ENCODE results near the gene CD300H.

CD300H gene

DNA sequence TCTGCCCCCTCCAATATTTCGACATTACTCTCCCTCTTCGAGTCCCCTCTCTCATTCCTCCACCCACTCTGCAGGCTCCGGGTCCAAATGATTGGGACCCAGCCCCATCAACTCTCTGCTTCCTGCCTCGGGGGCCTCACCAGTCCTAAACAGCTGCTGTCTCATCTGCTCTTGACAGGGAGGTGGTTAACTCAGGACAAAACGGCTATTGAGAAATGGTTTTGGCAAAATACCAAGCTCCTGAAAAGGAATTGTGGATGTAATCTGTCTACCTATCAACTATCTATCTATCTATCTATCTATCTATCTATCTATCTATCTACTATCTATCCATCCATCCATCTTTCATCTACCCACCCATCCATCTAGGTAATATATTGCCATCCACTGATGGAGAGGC is 2.2 kb downstream of the CD300H start:
- Histone ChIP-seq H3K9me2 (ENCODE audit: low read depth, low read length) (no peaks in the 10 kb centered on the region), H3K36me3 (ENCODE audit: insufficient read depth, low read length) (no peaks in the 10 kb centered on the region), H3K4me3 (ENCODE audit: low read depth, low read length, poor library complexity, severe bottlenecking) (no peak overlapping the region), H3K4me2 (ENCODE audit: low read length) (no peak overlapping the region), H3K27ac (ENCODE audit: low read depth, low read length, poor library complexity, severe bottlenecking) (no peak overlapping the region), H2AFZ (ENCODE audit: low read length) (no peak overlapping the region), H3K9me3 (ENCODE audit: low read length) (no peaks in the 10 kb centered on the region), H3F3A (ENCODE audit: insufficient read depth, low read length) (no peaks in the 10 kb centered on the region), H4K20me1 (ENCODE audit: insufficient read depth, low read length) (no peaks in the 10 kb centered on the region), H3K27me3 (ENCODE audit: insufficient read depth, low read length) (no peaks in the 10 kb centered on the region), H3K79me2 (ENCODE audit: insufficient read depth, low read length) (no peaks in the 10 kb centered on the region), H3K9ac (ENCODE audit: low read length) (no peak overlapping the region), H3K4me1 (ENCODE audit: insufficient read depth, low read length, severe bottlenecking) (no peaks in the 10 kb centered on the region)
- TF ChIP-seq, protein P1, sequence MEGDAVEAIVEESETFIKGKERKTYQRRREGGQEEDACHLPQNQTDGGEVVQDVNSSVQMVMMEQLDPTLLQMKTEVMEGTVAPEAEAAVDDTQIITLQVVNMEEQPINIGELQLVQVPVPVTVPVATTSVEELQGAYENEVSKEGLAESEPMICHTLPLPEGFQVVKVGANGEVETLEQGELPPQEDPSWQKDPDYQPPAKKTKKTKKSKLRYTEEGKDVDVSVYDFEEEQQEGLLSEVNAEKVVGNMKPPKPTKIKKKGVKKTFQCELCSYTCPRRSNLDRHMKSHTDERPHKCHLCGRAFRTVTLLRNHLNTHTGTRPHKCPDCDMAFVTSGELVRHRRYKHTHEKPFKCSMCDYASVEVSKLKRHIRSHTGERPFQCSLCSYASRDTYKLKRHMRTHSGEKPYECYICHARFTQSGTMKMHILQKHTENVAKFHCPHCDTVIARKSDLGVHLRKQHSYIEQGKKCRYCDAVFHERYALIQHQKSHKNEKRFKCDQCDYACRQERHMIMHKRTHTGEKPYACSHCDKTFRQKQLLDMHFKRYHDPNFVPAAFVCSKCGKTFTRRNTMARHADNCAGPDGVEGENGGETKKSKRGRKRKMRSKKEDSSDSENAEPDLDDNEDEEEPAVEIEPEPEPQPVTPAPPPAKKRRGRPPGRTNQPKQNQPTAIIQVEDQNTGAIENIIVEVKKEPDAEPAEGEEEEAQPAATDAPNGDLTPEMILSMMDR (IDR thresholded peaks at IDR 0.05; ENCODE audit: low read length) = no peak
- TF ChIP-seq EZH2 (IDR thresholded peaks at IDR 0.05; ENCODE audit: borderline replicate concordance, low read length) = no peak

DNA sequence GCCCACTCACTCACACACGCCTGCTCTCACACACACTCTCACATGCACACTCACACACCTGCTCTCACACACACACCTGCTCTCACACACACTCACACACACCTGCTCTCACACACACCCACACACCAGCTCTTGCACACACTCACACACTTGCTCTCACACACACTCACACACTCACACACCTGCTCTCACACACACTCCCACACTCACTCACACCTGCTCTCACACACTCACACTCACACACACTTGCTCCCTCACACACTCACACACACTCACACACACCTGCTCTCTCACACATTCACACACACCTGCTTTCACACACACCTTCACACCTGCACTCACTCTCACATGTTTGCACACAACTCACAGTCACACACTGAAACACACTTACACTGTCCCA is 4.0 kb downstream of the CD300H start:
- no peak overlapping the region for H3K4me2 ChIP-seq (ENCODE audit: low read length)
- no peaks in the 10 kb centered on the region for H3K79me2 ChIP-seq (ENCODE audit: insufficient read depth, low read length)
- no peaks in the 10 kb centered on the region for H3K9me2 ChIP-seq (ENCODE audit: low read depth, low read length)

DNA sequence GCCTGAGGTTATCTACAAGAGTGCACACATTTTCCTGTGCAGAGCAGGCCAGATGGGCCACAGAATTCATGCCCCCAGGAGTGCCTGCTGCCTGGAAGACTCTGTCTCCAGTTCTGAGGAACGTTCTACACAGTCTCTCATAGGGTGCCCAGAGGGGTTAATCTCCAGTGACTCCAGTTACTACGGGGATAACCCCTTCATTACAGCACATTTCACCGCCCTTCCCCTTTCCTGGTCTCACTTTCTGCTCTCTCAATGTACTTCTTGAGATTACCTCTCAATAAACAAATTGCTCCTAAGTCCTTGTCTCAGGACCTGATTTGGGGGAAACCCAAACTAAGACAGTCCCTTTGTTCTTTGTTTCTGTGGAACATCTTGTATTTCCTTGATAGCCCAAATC is 5.7 kb downstream of the CD300H start:
- no peaks in the 10 kb centered on the region for H3F3A ChIP-seq (ENCODE audit: insufficient read depth, low read length)
- H3K4me1 ChIP-seq (ENCODE audit: insufficient read depth, low read length, severe bottlenecking) = no peaks in the 10 kb centered on the region
- H2AFZ ChIP-seq (ENCODE audit: low read length) = no peak overlapping the region
- no peaks in the 10 kb centered on the region for H3K79me2 ChIP-seq (ENCODE audit: insufficient read depth, low read length)
- no peaks in the 10 kb centered on the region for H3K9me3 ChIP-seq (ENCODE audit: low read length)
- no peaks in the 10 kb centered on the region for H3K9me2 ChIP-seq (ENCODE audit: low read depth, low read length)
- TF ChIP-seq, protein P1 (IDR thresholded peaks at IDR 0.05; ENCODE audit: low read length) = no peak
- no peak for TF ChIP-seq EZH2 (IDR thresholded peaks at IDR 0.05; ENCODE audit: borderline replicate concordance, low read length)
- H3K27ac ChIP-seq (ENCODE audit: low read depth, low read length, poor library complexity, severe bottlenecking) = no peak overlapping the region
- H4K20me1 ChIP-seq (ENCODE audit: insufficient read depth, low read length) = no peaks in the 10 kb centered on the region
- H3K4me3 ChIP-seq (ENCODE audit: low read depth, low read length, poor library complexity, severe bottlenecking) = no peak overlapping the region
- H3K36me3 ChIP-seq (ENCODE audit: insufficient read depth, low read length) = no peaks in the 10 kb centered on the region
- no peak overlapping the region for H3K9ac ChIP-seq (ENCODE audit: low read length)
- no peak overlapping the region for H3K4me2 ChIP-seq (ENCODE audit: low read length)
- 0 out of 2 replicates have a peak, but pooled peaks cover 4% of the 10 kb centered on the region for H3K27me3 ChIP-seq (ENCODE audit: insufficient read depth, low read length)

More for the DNA sequence above, 4.0 kb downstream of the CD300H start:
- no peaks in the 10 kb centered on the region for H3K36me3 ChIP-seq (ENCODE audit: insufficient read depth, low read length)
- 0 out of 2 replicates have a peak, but pooled peaks cover 4% of the 10 kb centered on the region for H3K27me3 ChIP-seq (ENCODE audit: insufficient read depth, low read length)
- H3K9me3 ChIP-seq (ENCODE audit: low read length) = no peaks in the 10 kb centered on the region
- H2AFZ ChIP-seq (ENCODE audit: low read length) = no peak overlapping the region
- TF ChIP-seq, protein P1 (IDR thresholded peaks at IDR 0.05; ENCODE audit: low read length) = no peak
- no peak for TF ChIP-seq EZH2 (IDR thresholded peaks at IDR 0.05; ENCODE audit: borderline replicate concordance, low read length)
- no peaks in the 10 kb centered on the region for H4K20me1 ChIP-seq (ENCODE audit: insufficient read depth, low read length)
- no peak overlapping the region for H3K27ac ChIP-seq (ENCODE audit: low read depth, low read length, poor library complexity, severe bottlenecking)
- no peaks in the 10 kb centered on the region for H3F3A ChIP-seq (ENCODE audit: insufficient read depth, low read length)
- H3K4me3 ChIP-seq (ENCODE audit: low read depth, low read length, poor library complexity, severe bottlenecking) = no peak overlapping the region
- H3K4me1 ChIP-seq (ENCODE audit: insufficient read depth, low read length, severe bottlenecking) = no peaks in the 10 kb centered on the region
- H3K9ac ChIP-seq (ENCODE audit: low read length) = no peak overlapping the region
